A673 (cell line): ENCODE results near the gene BLVRA. TPM values are rescaled to one million over a fixed set of nuclear protein-coding genes. Genes with fewer than 3 reads are reported as not detected.
"Not testable (repeated sequence)": the region's sequence is repeated elsewhere in the genome, so short reads cannot be mapped to it uniquely, and the experiment has no call there.

Experiments used
- BruUV-seq: library from RNA; stranded (reverse); fragments of 400-500 nt; replicated peaks from 2 replicates; lab custom pipeline; 2021; lab: Mats Ljungman, UMichigan
- CTCF ChIA-PET: fragments of 300-600 bp; sonication (Branson Sonifier 250); formaldehyde crosslinking; loops from one replicate; lab custom pipeline; 2022; ENCODE audit warnings: antibody characterized with exemption; lab: Charles Lee
- POLR2A ChIA-PET: fragments of 300-600 bp; sonication (Branson Sonifier 250); formaldehyde crosslinking; loops from one replicate; lab custom pipeline; 2022; ENCODE audit warnings: antibody characterized with exemption; ENCODE audit not compliant: low non-redundant PET; lab: Charles Lee
- DNase-seq: peaks from one replicate; pipeline ENCODE4 v3.0.0-alpha.2; 2015; ENCODE audit warnings: low spot score
- H3K27ac ChIP-seq: fragments of 200-600 bp; sonication (generic); 2 replicates; pipeline ENCODE4 v1.5.1; 2016; ENCODE audit warnings: mixed run types, low read depth, mild to moderate bottlenecking, mixed read lengths, antibody characterized with exemption, low read length; ENCODE audit not compliant: poor library complexity, severe bottlenecking
- H3K27me3 ChIP-seq: fragments of 200-600 bp; sonication (generic); replicated peaks from 2 replicates; pipeline ENCODE4 v1.6.1; 2017; ENCODE audit warnings: mixed run types, low read depth, mild to moderate bottlenecking, mixed read lengths, antibody characterized with exemption, low read length; ENCODE audit not compliant: insufficient read depth, poor library complexity
- H3K36me3 ChIP-seq: fragments of 200-600 bp; sonication (generic); 2 replicates; pipeline ENCODE4 v1.6.1; 2016; ENCODE audit warnings: mixed run types, mild to moderate bottlenecking, mixed read lengths, antibody characterized with exemption, low read length; ENCODE audit not compliant: insufficient read depth, poor library complexity, severe bottlenecking
- H3K4me1 ChIP-seq: fragments of 200-600 bp; sonication (generic); 2 replicates; pipeline ENCODE4 v1.6.1; 2017; ENCODE audit warnings: mixed run types, mild to moderate bottlenecking, mixed read lengths, antibody characterized with exemption, low read length; ENCODE audit not compliant: insufficient read depth, poor library complexity, severe bottlenecking
- H3K4me3 ChIP-seq: fragments of 200-600 bp; sonication (generic); 2 replicates; pipeline ENCODE4 v1.5.1; 2016; ENCODE audit warnings: low read depth, mixed run types, mild to moderate bottlenecking, mixed read lengths, low read length; ENCODE audit not compliant: poor library complexity, severe bottlenecking
- H3K9me3 ChIP-seq: fragments of 200-600 bp; sonication (generic); 2 replicates; pipeline ENCODE4 v1.6.1; 2016; ENCODE audit warnings: mixed run types, low read depth, mild to moderate bottlenecking, mixed read lengths, antibody characterized with exemption, low read length; ENCODE audit not compliant: poor library complexity, severe bottlenecking
- CTCF ChIP-seq: fragments of 300-800, 200-600 bp; sonication (generic); conservative IDR thresholded peaks from 2 replicates; pipeline ENCODE4 v1.5.1; 2017; ENCODE audit warnings: low read depth, mild to moderate bottlenecking, antibody characterized with exemption, low read length, moderate library complexity, mixed read lengths
- EZH2 ChIP-seq: fragments of 200-600 bp; sonication (generic); IDR thresholded peaks from 2 replicates; pipeline ENCODE4 v1.6.1; 2017; ENCODE audit warnings: borderline replicate concordance, low read depth, mild to moderate bottlenecking, mixed read lengths, antibody characterized with exemption, low read length; ENCODE audit not compliant: poor library complexity, severe bottlenecking
- intact Hi-C: fragments of 100-400 bp; cut with micrococcal nuclease; formaldehyde crosslinking; loops from one replicate; pipeline ENCODE4 v1.10.0; 2022; ENCODE audit not compliant: unreplicated experiment
- total RNA-seq: library from RNA; stranded (reverse); gene quantifications from 2 replicates; pipeline ENCODE4 v1.2.3, GENCODE V29; 2021

Gene BLVRA
- total RNA-seq, 1 experiment from 2014 or later, result 20.6 TPM

GRCh38 chr7:43727494-43727893, 31.0 kb upstream of the BLVRA start:
- H3K9me3 ChIP-seq, result no peaks in the 10 kb centered on the region
- TF ChIP-seq EZH2 (no peak), CTCF (no peak)
- ChIA-PET POLR2A (no interaction called here), CTCF (no interaction called here)
- no peaks in the 10 kb centered on the region for H3K27me3 ChIP-seq
- no TSS peak for BruUV-seq
- DNase-seq, result no peak
- H3K36me3 ChIP-seq, result no peaks in the 10 kb centered on the region
- no peak overlapping the region for H3K4me3 ChIP-seq
- H3K27ac ChIP-seq, result no peak overlapping the region
- H3K4me1 ChIP-seq, result no peaks in the 10 kb centered on the region
- intact Hi-C loops, result loop anchor here (5.0 kb wide), 1 partner anchor 110 kb away; no protein-coding TSS in a partner anchor

GRCh38 chr7:43729214-43729923, 29.1 kb upstream of the BLVRA start, which contains the start of gene COA1:
COA1 (minus strand) TSS chr7:43729523; CDS start chr7:43648614, 80,909 bp downstream.
- CTCF ChIA-PET, result interaction anchor here (0.6 kb wide), 1 partner anchor 29 kb away, joined by 3 read pairs; no protein-coding TSS in a partner anchor
- Histone ChIP-seq H3K27me3 (no peaks in the 10 kb centered on the region), H3K36me3 (no peaks in the 10 kb centered on the region), H3K4me1 (no peaks in the 10 kb centered on the region), H3K4me3 (peak within 1 kb of the TSS; percentile 58), H3K27ac (peak within 1 kb of the TSS; percentile 72), H3K9me3 (no peaks in the 10 kb centered on the region)
- BruUV-seq, result no TSS peak
- peak; percentile 92 for DNase-seq
- intact Hi-C loops, result loop anchor here (5.0 kb wide), 1 partner anchor 108 kb away; no protein-coding TSS in a partner anchor
- no peak for TF ChIP-seq EZH2
- no peak for TF ChIP-seq CTCF
- POLR2A ChIA-PET, result interaction anchor here (0.6 kb wide), 1 partner anchor 233 kb away, joined by 4 read pairs; no protein-coding TSS in a partner anchor

- no TSS peak for BruUV-seq
- CTCF ChIA-PET, result interaction anchor here (0.6 kb wide), 1 partner anchor 30 kb away, joined by 3 read pairs; no protein-coding TSS in a partner anchor
- POLR2A ChIA-PET, result interaction anchor here (0.6 kb wide), 1 partner anchor 233 kb away, joined by 4 read pairs; no protein-coding TSS in a partner anchor
Observed at GRCh38 chr7:43729924-43730248, 28.6 kb upstream of the BLVRA start.

DNA sequence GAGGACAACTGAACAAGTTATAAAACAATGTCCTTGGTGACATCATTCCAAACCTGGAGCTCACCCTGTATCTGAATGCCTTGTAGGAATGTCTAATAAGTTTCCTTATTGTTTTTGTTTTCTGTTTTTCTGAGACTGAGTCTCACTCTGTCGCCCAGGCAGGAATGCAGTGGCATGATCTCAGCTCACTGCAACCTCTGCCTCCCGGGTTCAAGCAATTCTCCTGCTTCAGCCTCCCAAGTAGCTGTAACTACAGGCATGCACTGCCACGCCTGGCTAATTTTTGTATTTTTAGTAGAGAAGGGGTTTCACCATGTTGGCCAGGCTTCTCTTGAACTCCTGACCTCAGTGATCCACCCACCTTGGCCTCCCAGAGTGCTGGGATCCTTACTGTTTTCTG, 27.0 kb upstream of the BLVRA start:
- intact Hi-C loops, CTCF ChIA-PET, H3K27me3 ChIP-seq, H3K4me1 ChIP-seq, H3K4me3 ChIP-seq, H3K36me3 ChIP-seq, BruUV-seq, H3K9me3 ChIP-seq, POLR2A ChIA-PET, H3K27ac ChIP-seq, DNase-seq: not testable (repeated sequence)

More at GRCh38 chr7:43729924-43730248, 28.6 kb upstream of the BLVRA start:
- no peaks in the 10 kb centered on the region for H3K27me3 ChIP-seq
- TF ChIP-seq CTCF, result no peak
- no peak for TF ChIP-seq EZH2
- peak overlapping the region; percentile 72 for H3K27ac ChIP-seq
- H3K9me3 ChIP-seq, result no peaks in the 10 kb centered on the region
- no peaks in the 10 kb centered on the region for H3K36me3 ChIP-seq
- peak overlapping the region; percentile 58 for H3K4me3 ChIP-seq
- no peaks in the 10 kb centered on the region for H3K4me1 ChIP-seq
- intact Hi-C loops, result loop anchor here (5.0 kb wide), 1 partner anchor 107 kb away; no protein-coding TSS in a partner anchor
- no peak for DNase-seq
